Embryonic facial prominence (tissue), 1 donor: ENCODE measurements around the gene DLGAP1.
"Not testable (repeated sequence)": the region's sequence is repeated elsewhere in the genome, so short reads cannot be mapped to it uniquely, and the experiment has no call there.

Experiments used
- DNase-seq: peaks from one replicate; pipeline ENCODE4 v3.0.0-alpha.2; 2016; ENCODE audit errors: extremely low spot score

The DLGAP1 gene

GRCh38 chr18:4078246-4078645 is 376.9 kb downstream of the DLGAP1 start:
- DNase-seq: no peak

GRCh38 chr18:4077721-4078120 is 377.4 kb downstream of the DLGAP1 start:
- no peak for DNase-seq

DNA sequence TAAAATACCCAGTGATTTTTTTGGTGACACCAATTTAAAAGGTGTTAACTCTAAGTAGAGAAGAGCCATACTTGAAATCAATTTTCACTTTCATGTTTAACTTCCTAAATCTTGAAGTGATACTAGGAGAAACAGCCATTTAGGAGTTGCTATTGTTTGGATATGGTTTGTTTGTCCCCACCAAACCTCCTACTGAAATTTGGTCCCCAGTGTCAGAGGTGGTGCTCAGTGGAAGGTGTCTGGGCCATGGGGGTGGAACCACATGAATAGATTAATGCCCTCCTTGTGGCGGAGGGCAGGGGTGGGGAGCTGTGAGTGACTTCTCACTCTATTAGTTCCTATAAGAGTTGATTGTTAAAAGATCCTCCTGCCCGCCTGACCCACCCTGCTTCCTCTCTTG is 377.9 kb downstream of the DLGAP1 start:
- DNase-seq: no peak

- no peak for DNase-seq
These were observed 380.5 kb downstream of the DLGAP1 start for GRCh38 chr18:4074647-4075046.

GRCh38 chr18:4069183-4069582 is 385.9 kb downstream of the DLGAP1 start:
- no peak for DNase-seq

- no peak for DNase-seq
These were observed 386.5 kb downstream of the DLGAP1 start for GRCh38 chr18:4068552-4069158.

DNA sequence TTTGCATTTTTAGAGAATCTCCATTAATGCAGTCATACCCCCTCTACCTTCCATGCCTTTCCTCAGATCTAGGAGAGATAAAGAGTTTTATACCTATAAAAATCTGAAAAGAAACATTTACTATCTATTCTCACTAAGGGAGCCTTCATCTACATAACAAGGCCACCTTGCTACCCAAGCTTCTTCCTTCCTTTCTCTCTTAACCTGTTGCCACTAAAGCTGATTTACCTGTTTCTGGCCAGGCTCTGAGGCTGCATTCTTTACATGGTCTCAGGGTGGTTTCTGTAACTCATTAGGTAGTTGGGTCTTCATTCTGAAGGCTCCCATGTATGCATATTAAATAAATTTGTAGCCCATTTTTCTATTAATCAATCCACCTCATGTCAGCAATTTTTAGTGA is 391.6 kb downstream of the DLGAP1 start:
- DNase-seq: no peak

DNA sequence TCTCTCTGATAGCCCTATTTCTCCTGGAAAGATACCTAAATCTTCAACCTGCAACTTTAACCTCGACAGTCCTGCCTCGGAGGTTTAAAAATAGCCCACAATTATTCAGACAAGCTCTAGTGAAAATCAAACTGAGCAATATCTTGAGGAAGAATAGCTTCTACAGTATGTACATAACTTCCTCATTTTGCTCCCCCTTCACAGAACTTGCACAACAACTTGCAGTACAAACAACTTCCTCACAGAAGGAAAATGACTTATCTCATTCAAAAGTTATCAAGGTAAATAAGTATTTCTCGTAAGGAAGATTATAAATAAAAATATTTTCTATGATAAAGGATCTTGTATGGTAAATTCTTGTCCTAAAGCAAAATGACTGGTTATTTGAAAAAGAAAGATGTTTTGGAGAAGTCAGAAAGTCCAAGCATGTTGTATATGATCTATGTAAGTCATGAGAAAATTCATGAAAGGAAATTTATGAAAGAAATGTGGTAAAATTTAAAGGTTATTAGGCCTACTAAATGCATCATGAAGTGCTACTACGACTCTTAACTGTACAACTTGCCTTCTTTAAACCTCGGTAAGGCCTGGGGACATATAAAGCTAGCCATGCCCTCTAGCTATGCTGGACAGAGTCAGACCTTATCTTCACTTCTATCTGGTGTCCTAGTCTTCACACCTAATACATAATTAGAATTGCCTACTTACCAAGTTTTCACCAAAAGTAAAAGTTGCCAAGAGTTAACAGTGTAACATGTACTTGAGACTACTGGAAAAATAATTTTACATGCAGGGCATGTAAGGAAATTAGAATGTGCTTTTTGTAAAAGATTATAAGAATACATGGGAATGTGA is 394.5 kb downstream of the DLGAP1 start:
- no peak for DNase-seq

GRCh38 chr18:4058179-4058578 is 396.9 kb downstream of the DLGAP1 start:
- DNase-seq: no peak

DNA sequence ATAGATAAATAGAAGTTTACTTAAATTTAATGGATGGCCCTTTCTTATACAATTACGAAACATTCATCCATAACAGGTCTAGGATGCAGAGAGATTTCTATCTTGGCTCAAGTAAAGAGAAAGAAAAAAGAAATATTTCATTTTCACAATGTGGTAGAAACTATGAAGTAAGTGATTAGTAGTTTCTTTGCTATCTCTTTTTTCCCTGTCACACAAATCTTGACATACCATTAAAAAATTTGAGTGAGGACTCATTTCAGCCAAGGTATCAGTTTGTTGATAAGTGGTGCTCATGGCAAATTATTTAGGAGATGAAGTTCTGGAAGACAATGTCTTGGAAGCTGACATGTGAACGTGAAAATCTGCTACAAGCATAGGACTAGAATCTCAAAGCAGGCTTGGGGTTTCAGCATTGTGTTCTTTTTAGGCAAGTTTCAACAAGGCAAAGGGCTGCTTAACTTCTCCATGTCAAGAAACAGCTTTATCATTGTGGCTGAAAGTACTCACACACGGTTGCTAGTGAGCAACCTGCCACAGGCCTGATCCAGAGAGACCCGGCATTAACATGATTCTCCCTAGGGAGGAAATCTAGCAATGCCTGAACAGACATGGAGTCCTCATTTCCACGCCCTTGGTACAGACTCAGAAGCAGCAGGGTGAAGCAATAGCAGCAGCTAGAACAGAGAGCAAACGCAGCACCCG is 414.6 kb downstream of the DLGAP1 start:
- DNase-seq: no peak

GRCh38 chr18:4035521-4035920 is 419.6 kb downstream of the DLGAP1 start:
- no peak for DNase-seq

DNA sequence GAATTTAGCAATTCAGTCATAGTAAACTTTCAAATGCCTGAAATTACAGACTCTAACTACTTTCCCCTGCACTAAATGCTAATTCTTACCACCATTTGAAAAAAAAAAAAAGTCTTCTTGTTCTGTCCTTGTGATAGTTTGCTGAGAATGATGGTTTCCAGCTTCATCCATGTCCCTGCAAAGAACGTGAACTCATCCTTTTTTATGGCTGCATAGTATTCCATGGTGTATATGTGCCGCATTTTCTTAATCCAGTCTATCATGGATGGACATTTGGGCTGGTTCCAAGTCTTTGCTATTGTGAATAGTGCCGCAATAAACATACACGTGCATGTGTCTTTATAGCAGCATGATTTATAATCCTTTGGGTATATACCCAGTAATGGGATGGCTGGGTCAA is 420.3 kb downstream of the DLGAP1 start:
- not testable (repeated sequence) for DNase-seq

DNA sequence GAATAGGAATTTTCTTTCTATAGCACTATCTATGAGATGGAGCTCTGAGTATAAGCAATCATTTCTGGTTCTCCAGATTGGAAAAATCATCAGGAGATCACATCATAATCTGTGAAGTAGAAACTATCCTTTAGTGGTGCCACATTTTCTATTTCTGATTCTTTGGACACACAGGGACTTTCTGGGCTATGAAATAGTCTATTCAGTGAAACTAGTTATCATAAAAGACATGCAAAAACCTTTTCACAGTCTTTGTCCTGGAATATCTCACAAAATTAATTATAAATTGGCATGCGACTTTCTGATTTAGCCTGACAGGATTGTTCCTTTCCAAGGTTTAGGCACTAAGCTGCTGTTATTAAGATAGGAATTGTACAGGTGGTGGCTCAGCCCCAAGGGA is 428.6 kb downstream of the DLGAP1 start:
- DNase-seq: no peak

GRCh38 chr18:4024702-4025101 is 430.4 kb downstream of the DLGAP1 start:
- no peak for DNase-seq

- DNase-seq: not testable (repeated sequence)
These were observed 432.4 kb downstream of the DLGAP1 start for GRCh38 chr18:4022749-4023148.

GRCh38 chr18:4020026-4020425 is 435.1 kb downstream of the DLGAP1 start:
- DNase-seq: no peak

GRCh38 chr18:4017480-4017879 is 437.6 kb downstream of the DLGAP1 start:
- no peak for DNase-seq

- no peak for DNase-seq
These were observed 438.6 kb downstream of the DLGAP1 start for GRCh38 chr18:4016391-4017049.

DNA sequence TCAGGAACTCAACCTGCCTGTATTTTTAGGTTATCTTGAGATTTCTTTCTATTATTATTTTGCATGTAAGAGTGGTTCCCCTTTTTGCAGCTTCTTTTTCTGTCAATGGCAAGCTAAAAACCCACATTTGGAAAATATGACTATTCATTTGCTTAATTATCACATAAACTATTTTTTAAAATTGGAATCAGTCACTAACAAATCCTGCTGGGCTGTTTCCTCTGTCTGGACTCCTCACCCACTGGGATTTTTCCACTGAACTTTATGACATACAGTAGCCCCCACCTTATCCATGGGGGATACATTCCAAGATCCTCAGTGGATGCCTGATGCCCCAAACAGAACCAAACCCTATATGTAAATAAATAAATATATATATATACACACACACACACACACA is 447.3 kb downstream of the DLGAP1 start:
- no peak for DNase-seq

DNA sequence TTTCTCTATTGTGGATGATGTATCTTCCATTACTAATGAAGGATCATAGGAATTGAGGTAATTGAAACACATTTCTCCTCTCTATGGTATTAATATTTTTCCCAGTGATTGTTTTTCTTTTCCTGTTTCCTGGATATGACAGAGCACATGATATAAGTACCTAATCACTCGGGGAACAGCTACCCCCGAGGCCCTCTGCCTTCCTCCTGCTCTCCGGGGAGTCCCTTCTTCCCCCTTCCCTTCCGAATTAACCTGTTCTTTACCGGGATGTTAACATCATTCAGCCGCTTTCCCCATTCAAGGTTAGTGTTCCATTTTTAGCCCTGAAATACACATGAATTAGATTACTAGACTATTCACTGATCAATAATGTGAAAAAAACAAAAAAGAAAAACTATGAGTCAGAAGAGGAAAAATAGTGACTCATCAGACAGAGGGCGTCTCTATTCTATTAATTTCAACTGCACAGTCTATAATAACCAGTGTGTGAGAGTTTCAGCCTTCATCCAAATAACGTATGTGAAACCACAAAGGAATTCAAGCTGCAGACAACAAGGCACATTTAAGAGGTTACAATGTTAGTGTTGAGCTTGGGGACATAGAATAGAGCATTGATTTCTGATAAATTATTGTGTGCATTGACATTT is 450.8 kb downstream of the DLGAP1 start:
- no peak for DNase-seq

DNA sequence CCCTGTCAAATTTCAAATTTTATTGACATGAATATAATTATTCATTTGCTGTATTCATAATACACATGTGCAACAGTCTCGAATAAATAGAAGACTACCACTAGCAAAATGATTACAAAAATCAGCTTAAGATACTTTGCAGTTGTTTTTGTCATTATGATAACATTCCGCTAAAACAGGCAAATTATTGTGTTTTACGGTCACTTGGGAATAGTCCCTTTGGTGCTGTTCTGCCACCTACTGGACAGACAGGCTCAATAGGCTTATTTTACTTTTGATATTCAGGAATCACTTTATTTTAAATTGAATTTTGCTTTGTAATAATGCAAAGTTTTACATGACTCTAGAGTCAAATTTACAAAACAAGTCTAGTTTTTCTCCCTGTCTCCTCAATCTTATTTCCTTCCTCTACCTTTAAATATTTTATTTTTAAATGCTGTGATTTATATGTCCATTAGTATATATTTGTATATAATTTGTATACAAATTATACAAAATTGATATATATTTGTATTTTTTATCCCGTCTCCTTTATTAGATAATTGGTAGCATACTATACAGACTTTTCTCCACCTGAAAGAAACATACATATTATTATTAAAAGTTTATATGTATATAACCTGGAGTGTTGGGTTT is 456.3 kb downstream of the DLGAP1 start:
- no peak for DNase-seq
